ENCODE data around the gene PTPRU.

- TF ChIP-seq EZH2 (IDR thresholded peaks at IDR 0.05): no peak
- TF ChIP-seq CTCF (IDR thresholded peaks at IDR 0.05 in 2 of 3, conservative IDR thresholded peaks at IDR 0.05 in 1 of 3; ENCODE audit: borderline replicate concordance in 1 of 3, insufficient read depth in 1 of 3, low read depth in 2 of 3, low read length in 2 of 3): no peak
These were observed 22.1 kb downstream of the PTPRU start for GRCh38 chr1:29258189-29258975.
